ENCODE data around the gene SRGAP3. TPM values are rescaled to one million over a fixed set of nuclear protein-coding genes. Genes with fewer than 3 reads are reported as not detected.

The SRGAP3 gene
- total RNA-seq, 1 experiment from 2014 or later, result 0.69 TPM

- Histone ChIP-seq H3K4me1 (ENCODE audit: insufficient read depth, low read length, poor library complexity, severe bottlenecking) (peaks cover 1% of the 10 kb centered on the region), H3K27ac (ENCODE audit: low read depth, low read length, poor library complexity, severe bottlenecking) (no peak overlapping the region), H3K4me3 (ENCODE audit: low read depth, low read length, poor library complexity, severe bottlenecking) (no peak overlapping the region), H3K36me3 (ENCODE audit: insufficient read depth, low read length, poor library complexity, severe bottlenecking) (no peaks in the 10 kb centered on the region), H3K9me3 (ENCODE audit: low read depth, low read length, poor library complexity, severe bottlenecking) (no peaks in the 10 kb centered on the region), H3K27me3 (replicated peaks; ENCODE audit: insufficient read depth, low read depth, low read length, poor library complexity) (peaks cover 9% of the 10 kb centered on the region)
- ChIA-PET POLR2A (ENCODE audit: low non-redundant PET) (no interaction called here), CTCF (no interaction called here)
- BruUV-seq (replicated peaks), result no TSS peak
- TF ChIP-seq, protein P1, sequence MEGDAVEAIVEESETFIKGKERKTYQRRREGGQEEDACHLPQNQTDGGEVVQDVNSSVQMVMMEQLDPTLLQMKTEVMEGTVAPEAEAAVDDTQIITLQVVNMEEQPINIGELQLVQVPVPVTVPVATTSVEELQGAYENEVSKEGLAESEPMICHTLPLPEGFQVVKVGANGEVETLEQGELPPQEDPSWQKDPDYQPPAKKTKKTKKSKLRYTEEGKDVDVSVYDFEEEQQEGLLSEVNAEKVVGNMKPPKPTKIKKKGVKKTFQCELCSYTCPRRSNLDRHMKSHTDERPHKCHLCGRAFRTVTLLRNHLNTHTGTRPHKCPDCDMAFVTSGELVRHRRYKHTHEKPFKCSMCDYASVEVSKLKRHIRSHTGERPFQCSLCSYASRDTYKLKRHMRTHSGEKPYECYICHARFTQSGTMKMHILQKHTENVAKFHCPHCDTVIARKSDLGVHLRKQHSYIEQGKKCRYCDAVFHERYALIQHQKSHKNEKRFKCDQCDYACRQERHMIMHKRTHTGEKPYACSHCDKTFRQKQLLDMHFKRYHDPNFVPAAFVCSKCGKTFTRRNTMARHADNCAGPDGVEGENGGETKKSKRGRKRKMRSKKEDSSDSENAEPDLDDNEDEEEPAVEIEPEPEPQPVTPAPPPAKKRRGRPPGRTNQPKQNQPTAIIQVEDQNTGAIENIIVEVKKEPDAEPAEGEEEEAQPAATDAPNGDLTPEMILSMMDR (conservative IDR thresholded peaks at IDR 0.05; ENCODE audit: low read depth, low read length), result no peak
- TF ChIP-seq EZH2 (IDR thresholded peaks at IDR 0.05; ENCODE audit: borderline replicate concordance, low read depth, low read length, poor library complexity, severe bottlenecking), result no peak
- intact Hi-C loops (cut with micrococcal nuclease; ENCODE audit: unreplicated experiment), result no loop called here
- peak; percentile 25 for DNase-seq (ENCODE audit: low spot score)
Measured at GRCh38 chr3:9244495-9245183, 4.8 kb downstream of the SRGAP3 start.

DNA sequence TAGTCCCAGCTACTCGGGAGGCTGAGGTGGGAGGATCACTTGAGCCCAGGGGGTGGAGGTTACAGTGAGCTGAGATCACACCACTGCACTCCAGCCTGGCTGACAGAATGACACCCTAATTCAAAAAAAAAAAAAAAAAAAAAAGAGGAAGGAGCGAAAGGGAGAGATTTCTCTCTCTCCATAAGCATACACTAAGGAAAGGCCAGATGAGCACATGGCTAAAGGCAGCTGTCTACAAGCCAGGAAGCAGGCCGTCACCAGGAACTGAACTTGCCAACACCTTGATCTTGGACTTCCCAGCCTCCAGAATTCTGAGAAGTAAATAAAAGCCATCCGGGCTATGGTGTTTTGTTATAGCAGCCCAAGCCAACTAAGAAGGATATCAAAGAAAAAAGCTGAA, 7.5 kb downstream of the SRGAP3 start:
- intact Hi-C loops (cut with micrococcal nuclease; ENCODE audit: unreplicated experiment), result no loop called here
- peaks cover 9% of the 10 kb centered on the region for H3K27me3 ChIP-seq (replicated peaks; ENCODE audit: insufficient read depth, low read depth, low read length, poor library complexity)
- no peaks in the 10 kb centered on the region for H3K4me1 ChIP-seq (ENCODE audit: insufficient read depth, low read length, poor library complexity, severe bottlenecking)
- H3K4me3 ChIP-seq (ENCODE audit: low read depth, low read length, poor library complexity, severe bottlenecking), result no peak overlapping the region
- DNase-seq (ENCODE audit: low spot score), result no peak
- ChIA-PET CTCF (no interaction called here), POLR2A (ENCODE audit: low non-redundant PET) (no interaction called here)
- BruUV-seq (replicated peaks), result no TSS peak
- H3K9me3 ChIP-seq (ENCODE audit: low read depth, low read length, poor library complexity, severe bottlenecking), result no peaks in the 10 kb centered on the region
- TF ChIP-seq EZH2 (IDR thresholded peaks at IDR 0.05; ENCODE audit: borderline replicate concordance, low read depth, low read length, poor library complexity, severe bottlenecking), result no peak
- TF ChIP-seq, protein P1 (conservative IDR thresholded peaks at IDR 0.05; ENCODE audit: low read depth, low read length), result no peak
- no peaks in the 10 kb centered on the region for H3K36me3 ChIP-seq (ENCODE audit: insufficient read depth, low read length, poor library complexity, severe bottlenecking)
- no peak overlapping the region for H3K27ac ChIP-seq (ENCODE audit: low read depth, low read length, poor library complexity, severe bottlenecking)

DNA sequence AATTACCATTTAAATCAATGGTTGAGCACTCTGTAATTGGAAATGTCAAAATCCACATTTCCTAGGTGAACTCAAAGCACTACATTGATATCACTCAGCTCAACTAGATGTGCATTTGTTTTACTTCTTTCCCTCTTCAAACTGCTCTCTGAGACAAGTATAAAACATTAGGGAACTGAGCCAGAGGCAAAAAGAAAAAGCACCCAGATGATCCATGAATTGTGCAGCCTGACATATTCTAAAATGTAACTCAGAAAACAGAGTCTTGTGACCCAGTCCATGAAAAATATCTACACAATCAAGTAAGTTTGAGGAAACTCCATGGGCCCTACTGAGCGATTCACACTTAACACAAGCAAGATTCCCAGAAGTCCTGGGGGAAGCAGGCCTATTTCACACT, 9.8 kb downstream of the SRGAP3 start:
- no TSS peak for BruUV-seq (replicated peaks)

More for the DNA sequence above, 9.8 kb downstream of the SRGAP3 start:
- no peak for TF ChIP-seq EZH2 (IDR thresholded peaks at IDR 0.05; ENCODE audit: borderline replicate concordance, low read depth, low read length, poor library complexity, severe bottlenecking)
- TF ChIP-seq, protein P1 (conservative IDR thresholded peaks at IDR 0.05; ENCODE audit: low read depth, low read length), result no peak
- Histone ChIP-seq H3K4me3 (ENCODE audit: low read depth, low read length, poor library complexity, severe bottlenecking) (no peak overlapping the region), H3K36me3 (ENCODE audit: insufficient read depth, low read length, poor library complexity, severe bottlenecking) (no peaks in the 10 kb centered on the region), H3K27ac (ENCODE audit: low read depth, low read length, poor library complexity, severe bottlenecking) (no peak overlapping the region), H3K9me3 (ENCODE audit: low read depth, low read length, poor library complexity, severe bottlenecking) (no peaks in the 10 kb centered on the region), H3K27me3 (replicated peaks; ENCODE audit: insufficient read depth, low read depth, low read length, poor library complexity) (peaks cover 9% of the 10 kb centered on the region), H3K4me1 (ENCODE audit: insufficient read depth, low read length, poor library complexity, severe bottlenecking) (no peaks in the 10 kb centered on the region)
- intact Hi-C loops (cut with micrococcal nuclease; ENCODE audit: unreplicated experiment), result no loop called here
- POLR2A ChIA-PET (ENCODE audit: low non-redundant PET), result no interaction called here
- no peak for DNase-seq (ENCODE audit: low spot score)
- CTCF ChIA-PET, result no interaction called here

Data from A673 (cell line).